ENCODE results near the gene NMRK2. TPM values are rescaled to one million over a fixed set of nuclear protein-coding genes. Genes with fewer than 3 reads are reported as not detected.

Gene NMRK2
- total RNA-seq, 2 experiments from 2014 or later = not detected

DNA sequence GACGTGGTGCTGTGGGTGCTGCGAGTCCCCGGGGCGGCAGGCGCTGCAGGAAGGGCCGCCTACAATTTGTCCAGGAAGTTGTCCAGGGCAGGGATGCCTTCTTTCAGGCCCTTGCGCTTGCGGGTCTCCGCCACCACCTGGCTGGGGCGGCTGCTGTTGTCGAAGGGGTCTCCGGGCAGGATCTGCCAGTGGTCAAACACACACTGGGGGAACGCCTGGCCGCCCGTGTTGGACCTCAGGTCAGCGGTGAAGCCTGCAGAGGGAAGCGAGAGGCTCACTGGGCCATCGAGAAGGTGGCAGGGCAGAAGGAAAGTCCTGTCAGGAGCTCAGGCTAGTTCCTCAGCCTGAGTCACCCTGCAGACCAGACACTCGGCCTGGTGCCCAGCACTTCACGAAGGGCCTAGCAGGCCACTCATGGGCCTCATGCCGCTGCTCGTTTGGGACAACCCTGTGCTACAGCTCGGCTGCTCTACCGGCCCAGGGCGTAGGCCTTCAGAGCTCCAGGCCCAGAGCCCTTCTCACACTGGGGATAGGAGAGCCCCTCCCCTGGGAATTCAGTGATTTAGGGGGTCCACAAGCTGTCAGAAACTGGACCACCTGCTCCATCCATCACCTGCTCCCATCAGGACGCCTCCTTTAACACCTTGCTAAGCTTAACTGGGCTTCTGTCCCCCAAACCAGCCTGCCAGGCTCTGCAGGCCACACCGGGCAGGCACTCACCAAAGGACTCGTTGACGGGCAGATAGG is 43.8 kb downstream of the NMRK2 start:
- Mint-ChIP-seq H3K27ac (no peak overlapping the region), H3K9me3 (no peaks in the 10 kb centered on the region), H3K36me3 (peaks cover 14% of the 10 kb centered on the region), H3K4me3 (no peak overlapping the region), H3K4me1 (peaks cover 6% of the 10 kb centered on the region), H3K27me3 (no peaks in the 10 kb centered on the region)
- ATAC-seq (ENCODE audit: low read depth) (no peak), DNase-seq (no peak)
- POLR2A ChIA-PET = interaction anchor here (1.1 to 1.3 kb wide), 2 partner anchors 9 to 11 kb away, joined by 3 to 7 read pairs; partner anchors contain the start of gene EEF2

DNA sequence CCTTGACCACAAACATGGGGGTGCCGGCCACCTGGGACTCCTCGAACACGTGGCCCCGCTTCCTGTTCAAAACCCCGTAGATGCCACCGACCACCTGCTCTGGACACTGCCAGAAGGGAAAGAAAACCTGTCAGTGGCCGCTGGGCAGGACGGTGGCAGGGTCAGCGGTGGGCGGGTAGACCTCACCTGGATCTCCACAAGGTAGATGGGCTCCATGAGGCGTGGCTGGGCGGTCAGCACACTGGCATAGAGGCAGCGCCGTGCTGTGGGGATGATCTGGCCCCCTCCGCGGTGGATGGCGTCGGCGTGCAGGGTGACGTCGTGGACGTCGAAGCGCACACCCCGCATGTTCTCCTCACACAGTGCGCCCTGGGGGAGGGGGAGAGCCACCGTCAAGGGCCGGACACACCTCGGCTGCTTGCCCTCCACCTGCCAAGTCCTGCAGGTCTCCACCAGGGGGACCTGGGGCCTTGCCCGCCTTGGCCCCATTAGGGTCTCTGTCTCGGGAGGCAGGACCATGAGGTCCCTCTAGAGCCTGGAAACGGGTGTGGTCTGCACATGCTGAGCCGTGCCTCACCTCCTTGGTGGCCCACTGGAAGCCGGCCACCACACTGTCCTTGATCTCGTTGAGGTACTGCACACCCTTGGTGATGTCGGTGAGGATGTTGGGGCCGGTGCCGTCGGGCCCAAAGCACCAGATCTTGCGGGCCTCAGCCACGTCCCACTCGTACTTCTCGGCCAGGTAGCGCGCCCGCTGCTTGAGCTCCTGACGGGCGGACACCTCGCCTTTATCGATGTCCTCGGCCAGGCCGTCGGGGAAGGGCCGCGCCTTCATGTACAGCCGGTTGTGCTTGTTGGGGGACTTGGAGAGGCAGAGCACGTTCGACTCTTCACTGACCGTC is 44.6 kb downstream of the NMRK2 start:
- H3K9me3 Mint-ChIP-seq = no peaks in the 10 kb centered on the region
- POLR2A ChIA-PET = interaction anchor here (1.1 to 1.3 kb wide), 2 partner anchors 8 to 10 kb away, joined by 3 to 7 read pairs; partner anchors contain the start of gene EEF2

DNA sequence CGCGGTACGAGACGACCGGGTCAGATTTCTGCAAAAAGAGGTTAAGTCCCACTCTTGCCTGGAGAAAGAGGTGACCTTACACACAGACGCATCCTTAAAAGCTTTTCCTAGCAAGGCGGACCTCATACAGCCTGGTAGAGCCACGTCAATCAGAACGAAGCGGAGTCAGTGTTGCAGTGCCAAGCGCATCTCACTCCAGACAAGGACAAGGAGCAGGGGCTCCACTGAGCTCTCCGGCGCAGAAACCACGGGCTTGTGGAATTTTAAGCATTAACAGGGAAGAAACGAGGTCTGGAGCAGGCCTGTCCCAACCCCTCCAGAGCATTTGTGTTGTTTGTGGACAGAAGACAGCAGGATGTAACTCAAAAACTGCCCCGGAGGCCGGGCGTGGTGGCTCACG is 45.3 kb downstream of the NMRK2 start:
- Mint-ChIP-seq H3K9me3 (no peaks in the 10 kb centered on the region), H3K4me1 (peaks cover 7% of the 10 kb centered on the region), H3K4me3 (no peak overlapping the region), H3K27ac (no peak overlapping the region), H3K27me3 (no peaks in the 10 kb centered on the region), H3K36me3 (peaks cover 21% of the 10 kb centered on the region)
- POLR2A ChIA-PET = interaction anchor here (1.0 kb wide), 1 partner anchor 9 kb away, joined by 3 read pairs; no protein-coding TSS in a partner anchor
- no peak for ATAC-seq (ENCODE audit: low read depth)
- no peak for DNase-seq

More for the DNA sequence above, 44.6 kb downstream of the NMRK2 start:
- ATAC-seq (ENCODE audit: low read depth) = no peak
- Mint-ChIP-seq H3K4me1 (peaks cover 6% of the 10 kb centered on the region), H3K36me3 (peaks cover 16% of the 10 kb centered on the region), H3K4me3 (no peak overlapping the region), H3K27ac (no peak overlapping the region), H3K27me3 (no peaks in the 10 kb centered on the region)
- DNase-seq = no peak

DNA sequence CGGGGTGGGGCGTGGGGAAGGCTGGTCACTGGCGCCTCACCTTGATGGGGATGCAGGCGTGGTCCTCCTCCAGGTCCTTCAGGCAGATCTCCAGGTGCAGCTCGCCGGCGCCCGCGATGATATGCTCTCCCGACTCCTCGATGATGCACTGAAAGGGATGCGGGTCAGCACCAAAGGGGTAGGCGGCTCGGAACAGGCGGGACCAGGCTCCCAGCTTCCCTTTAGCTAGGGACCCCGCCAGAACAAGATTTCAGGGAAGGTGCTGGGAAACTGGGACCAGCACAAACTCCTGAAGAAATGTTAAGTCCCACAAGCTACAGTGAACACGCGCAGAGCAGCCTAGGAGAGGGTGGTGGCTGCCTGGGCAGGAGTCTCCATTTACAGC is 46.4 kb downstream of the NMRK2 start:
- Mint-ChIP-seq H3K27ac (no peak overlapping the region), H3K4me3 (no peak overlapping the region), H3K9me3 (no peaks in the 10 kb centered on the region), H3K4me1 (peaks cover 15% of the 10 kb centered on the region), H3K36me3 (peaks cover 29% of the 10 kb centered on the region), H3K27me3 (no peaks in the 10 kb centered on the region)
- ATAC-seq (ENCODE audit: low read depth) (no peak), DNase-seq (peak; percentile 29)
- POLR2A ChIA-PET = interaction anchor here (0.6 to 1.6 kb wide), 4 partner anchors 9 to 483 kb away, joined by 3 to 6 read pairs (median 4); no protein-coding TSS in a partner anchor

DNA sequence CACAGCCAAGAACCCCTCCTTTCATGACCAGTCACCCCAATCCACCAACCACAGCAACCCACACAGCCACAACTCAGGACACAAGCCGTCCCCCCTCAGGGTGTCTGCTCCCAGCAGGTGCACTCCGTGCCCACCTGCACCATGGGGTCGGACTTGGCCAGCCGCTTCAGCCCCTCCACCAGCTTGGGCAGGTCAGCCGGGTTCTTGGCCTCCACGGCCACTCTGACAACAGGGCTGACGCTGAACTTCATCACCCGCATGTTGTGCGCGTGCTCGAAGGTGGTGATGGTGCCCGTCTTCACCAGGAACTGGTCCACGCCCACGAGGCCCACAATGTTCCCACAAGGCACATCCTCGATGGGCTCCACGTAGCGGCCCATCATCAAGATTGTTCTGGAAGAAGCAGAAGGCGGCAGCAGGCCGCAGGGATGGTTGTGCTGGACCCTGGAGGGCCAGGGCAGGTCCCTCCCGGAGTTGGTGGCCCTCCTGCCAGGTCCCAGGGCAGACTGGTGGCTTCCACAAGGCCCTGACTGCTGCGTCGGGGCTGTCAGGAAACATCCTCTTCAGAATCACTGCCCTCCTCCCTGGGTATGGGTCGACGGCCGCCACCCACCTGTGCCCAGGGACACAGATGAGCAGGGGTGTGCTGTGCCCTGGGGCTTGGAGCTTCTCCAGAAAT is 46.9 kb downstream of the NMRK2 start:
- Mint-ChIP-seq H3K4me3 (no peak overlapping the region), H3K4me1 (peaks cover 15% of the 10 kb centered on the region), H3K27ac (no peak overlapping the region), H3K27me3 (no peaks in the 10 kb centered on the region), H3K36me3 (peaks cover 35% of the 10 kb centered on the region), H3K9me3 (no peaks in the 10 kb centered on the region)
- POLR2A ChIA-PET = interaction anchor here (0.6 to 1.6 kb wide), 2 partner anchors 8 to 483 kb away, joined by 4 to 5 read pairs; no protein-coding TSS in a partner anchor
- DNase-seq = peak; percentile 30
- no peak for ATAC-seq (ENCODE audit: low read depth)

DNA sequence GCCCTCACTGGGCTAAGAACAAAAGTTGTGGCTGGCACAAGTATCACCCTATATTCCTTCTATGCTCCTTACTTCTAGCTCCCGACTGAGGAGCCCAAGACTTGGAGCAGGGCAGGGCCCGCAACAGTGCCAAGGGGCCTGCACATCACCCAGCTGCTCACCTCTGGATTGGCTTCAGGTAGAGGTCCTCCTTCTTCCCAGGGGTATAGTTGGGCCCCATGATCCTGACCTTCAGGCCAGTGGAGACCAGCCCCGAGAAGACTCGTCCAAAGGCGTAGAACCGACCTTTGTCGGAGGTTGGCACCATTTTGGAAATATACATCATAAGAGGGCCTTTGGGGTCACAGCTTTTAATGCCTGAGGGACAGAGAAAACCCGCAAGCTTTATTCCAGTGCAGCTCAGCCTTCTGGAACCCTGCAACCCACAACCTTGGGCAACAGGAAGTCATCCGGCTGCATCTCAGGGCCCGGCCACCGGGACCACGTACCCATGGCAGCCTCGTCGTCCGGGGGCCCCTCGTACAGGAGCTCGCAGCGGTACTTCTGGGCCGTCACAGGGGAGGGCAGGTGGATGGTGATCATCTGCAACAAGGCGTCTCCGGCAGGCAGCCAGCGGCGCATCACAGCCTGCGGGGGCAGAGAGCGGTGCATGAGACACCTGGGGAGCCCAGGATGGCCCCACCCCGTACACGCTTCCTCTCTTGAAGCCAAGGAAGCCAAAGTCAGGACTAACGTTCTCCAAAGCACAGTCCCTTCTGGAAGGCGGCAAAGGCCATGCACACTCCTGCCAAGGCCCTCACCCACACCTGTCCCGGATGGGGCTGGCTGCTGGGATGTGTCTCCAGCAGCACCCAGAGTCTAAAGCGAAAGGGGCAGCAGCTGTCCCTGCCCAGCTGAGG is 47.7 kb downstream of the NMRK2 start:
- H3K4me3 Mint-ChIP-seq = no peak overlapping the region
- no peak for ATAC-seq (ENCODE audit: low read depth)
- DNase-seq = peak; percentile 32
- H3K27me3 Mint-ChIP-seq = no peaks in the 10 kb centered on the region
- H3K9me3 Mint-ChIP-seq = no peaks in the 10 kb centered on the region
- H3K36me3 Mint-ChIP-seq = peaks cover 36% of the 10 kb centered on the region
- POLR2A ChIA-PET = interaction anchor here (0.6 to 1.6 kb wide), 3 partner anchors 7 to 185 kb away, joined by 4 to 8 read pairs (median 5); partner anchors contain the start of gene DAPK3
- H3K4me1 Mint-ChIP-seq = peaks cover 15% of the 10 kb centered on the region
- H3K27ac Mint-ChIP-seq = no peak overlapping the region

DNA sequence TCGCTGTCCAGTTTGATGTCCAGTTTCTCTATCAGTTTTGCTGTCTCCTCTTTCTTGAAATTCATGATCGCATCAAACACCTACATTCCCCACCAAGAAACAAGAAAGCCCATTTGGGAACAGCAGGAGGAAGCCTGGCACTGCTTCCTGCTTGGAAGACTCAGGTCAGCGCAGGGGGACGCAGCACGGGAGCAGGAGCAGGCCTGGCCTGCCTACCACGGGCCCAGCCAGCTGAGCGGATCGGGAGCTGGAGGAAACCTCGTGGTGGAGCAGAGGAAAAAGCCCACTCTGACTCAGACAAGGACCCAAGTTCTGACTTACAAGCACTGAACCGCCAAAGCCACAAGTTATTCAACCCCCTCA is 48.5 kb downstream of the NMRK2 start:
- DNase-seq (peak; percentile 31), ATAC-seq (ENCODE audit: low read depth) (no peak)
- H3K27me3 Mint-ChIP-seq = no peaks in the 10 kb centered on the region
- H3K4me1 Mint-ChIP-seq = peaks cover 18% of the 10 kb centered on the region
- POLR2A ChIA-PET = interaction anchor here (1.6 kb wide), 1 partner anchor 10 kb away, joined by 5 read pairs; the partner anchor contains the start of gene DAPK3
- no peak overlapping the region for H3K27ac Mint-ChIP-seq
- no peaks in the 10 kb centered on the region for H3K9me3 Mint-ChIP-seq
- peaks cover 33% of the 10 kb centered on the region for H3K36me3 Mint-ChIP-seq
- H3K4me3 Mint-ChIP-seq = no peak overlapping the region

DNA sequence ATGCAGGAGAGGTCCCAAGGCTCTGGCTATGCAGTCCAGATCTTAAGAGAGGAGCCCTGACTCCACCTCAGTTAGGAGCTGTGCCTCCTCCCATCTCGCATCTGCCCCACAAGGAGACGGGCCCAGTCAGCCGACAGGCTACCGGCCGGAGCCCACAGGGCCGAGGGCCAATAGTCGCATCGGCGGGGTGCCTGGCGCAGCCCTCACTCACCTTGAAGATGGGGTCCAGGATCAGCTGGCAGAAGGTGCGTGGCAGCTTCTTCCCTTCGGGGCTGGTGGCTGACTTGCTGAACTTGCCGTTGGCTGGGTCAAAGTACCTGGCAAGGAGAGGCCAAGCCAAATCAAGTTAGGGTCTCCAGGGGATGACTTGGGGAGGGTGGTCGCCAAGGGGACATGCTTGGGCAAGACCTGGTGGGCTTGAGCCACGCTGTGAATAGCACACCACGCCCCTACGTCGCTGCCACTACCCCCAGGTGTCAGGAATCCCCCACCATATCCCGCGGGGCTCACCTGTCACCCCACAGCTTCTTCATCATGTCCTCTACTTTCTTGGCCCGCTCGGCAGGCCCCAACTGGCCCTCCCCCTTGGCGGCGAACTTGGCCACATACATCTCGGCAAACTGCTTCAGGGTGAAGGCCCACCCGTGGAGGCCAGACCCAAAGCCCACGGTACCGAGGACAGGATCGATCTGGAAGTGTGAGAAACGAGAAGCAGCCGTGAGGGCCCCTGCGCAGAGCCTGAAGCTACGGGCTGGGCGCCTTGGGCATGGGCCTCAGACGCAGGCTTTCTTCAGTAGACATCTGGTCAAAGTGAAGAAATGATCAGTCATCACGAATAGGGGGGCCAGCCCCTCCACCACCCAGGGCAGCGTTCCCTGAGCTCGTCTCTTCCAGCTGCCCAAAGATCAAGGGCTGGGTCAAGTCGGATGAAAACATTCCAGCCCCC is 49.1 kb downstream of the NMRK2 start:
- Mint-ChIP-seq H3K9me3 (no peaks in the 10 kb centered on the region), H3K27ac (no peak overlapping the region), H3K4me1 (peaks cover 22% of the 10 kb centered on the region), H3K27me3 (no peaks in the 10 kb centered on the region), H3K36me3 (peaks cover 33% of the 10 kb centered on the region), H3K4me3 (no peak overlapping the region)
- POLR2A ChIA-PET = interaction anchor here (1.6 kb wide), 1 partner anchor 11 kb away, joined by 5 read pairs; the partner anchor contains the start of gene DAPK3
- ATAC-seq (ENCODE audit: low read depth) (no peak), DNase-seq (peak; percentile 27)

DNA sequence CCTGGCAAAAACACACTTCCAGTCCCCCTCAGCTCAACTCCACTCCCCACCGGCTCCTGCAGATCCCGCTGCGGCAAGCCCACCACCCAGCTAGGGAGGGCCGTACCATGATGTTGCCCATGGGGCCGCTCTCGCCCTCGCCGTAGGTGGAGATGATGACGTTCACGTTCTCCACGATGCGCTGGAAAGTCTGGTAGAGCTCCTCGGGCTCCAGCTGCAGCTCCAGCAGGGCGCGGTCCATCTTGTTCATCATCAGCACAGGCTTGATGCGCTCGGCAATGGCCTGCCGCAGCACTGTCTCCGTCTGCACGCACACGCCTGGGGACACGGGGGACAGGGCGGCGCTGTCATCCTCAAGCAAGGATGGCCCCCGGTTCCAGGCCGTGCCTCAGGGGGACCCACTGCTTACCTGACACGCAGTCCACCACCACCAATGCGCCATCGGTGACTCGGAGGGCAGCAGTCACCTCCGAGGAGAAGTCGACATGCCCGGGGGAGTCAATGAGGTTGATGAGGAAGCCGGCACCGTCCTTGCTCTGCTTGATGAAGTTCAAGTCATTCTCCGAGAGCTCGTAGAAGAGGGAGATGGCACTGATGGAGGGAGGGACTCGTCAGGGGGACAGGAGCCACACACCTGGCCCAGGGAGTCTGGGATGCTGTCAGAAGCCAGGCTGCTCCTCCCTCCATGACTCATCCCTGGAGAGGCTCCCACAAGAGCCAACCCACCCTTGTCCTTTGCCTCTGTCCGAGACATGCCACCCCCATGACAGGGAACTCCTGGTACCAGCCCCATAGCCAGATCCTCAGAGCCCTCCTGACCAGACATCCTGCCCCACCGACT is 50.1 kb downstream of the NMRK2 start:
- no peaks in the 10 kb centered on the region for H3K27me3 Mint-ChIP-seq
- POLR2A ChIA-PET = interaction anchor here (1.6 to 3.2 kb wide), 3 partner anchors 7 to 12 kb away, joined by 5 to 34 read pairs (median 6); partner anchors contain the start of gene DAPK3
- H3K27ac Mint-ChIP-seq = peak overlapping the region; percentile 78
- no peaks in the 10 kb centered on the region for H3K9me3 Mint-ChIP-seq
- peaks cover 25% of the 10 kb centered on the region for H3K4me1 Mint-ChIP-seq
- H3K36me3 Mint-ChIP-seq = peaks cover 33% of the 10 kb centered on the region
- ATAC-seq (ENCODE audit: low read depth) (no peak), DNase-seq (peak; percentile 30)
- H3K4me3 Mint-ChIP-seq = peak overlapping the region; percentile 98

DNA sequence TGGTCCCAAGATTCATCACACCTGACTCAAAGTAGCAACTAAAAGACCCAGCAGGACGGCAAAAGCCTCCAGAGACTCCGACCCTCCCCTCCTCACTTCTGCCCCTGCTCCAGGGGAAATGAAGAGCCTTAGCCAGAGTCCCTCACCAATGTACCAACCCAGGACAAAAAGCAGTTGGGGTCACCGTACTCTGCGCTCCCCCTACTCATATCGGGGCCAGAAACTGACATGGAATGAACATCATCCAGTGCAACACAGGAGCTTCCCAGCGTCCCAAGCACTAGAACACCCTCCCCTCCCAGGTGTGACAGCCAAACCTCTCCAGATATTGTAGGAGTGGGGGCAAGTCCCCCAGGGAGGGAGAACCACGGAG is 50.7 kb downstream of the NMRK2 start:
- Mint-ChIP-seq H3K4me1 (peaks cover 22% of the 10 kb centered on the region), H3K4me3 (peak overlapping the region; percentile 98), H3K36me3 (peaks cover 29% of the 10 kb centered on the region), H3K9me3 (no peaks in the 10 kb centered on the region), H3K27ac (peak overlapping the region; percentile 92), H3K27me3 (no peaks in the 10 kb centered on the region)
- ATAC-seq (ENCODE audit: low read depth) = no peak
- no peak for DNase-seq
- POLR2A ChIA-PET = interaction anchor here (0.5 to 3.2 kb wide), 3 partner anchors 8 to 106 kb away, joined by 5 to 34 read pairs (median 6); partner anchors contain the start of gene DAPK3
